ENCODE data around the gene SLC45A3. TPM values are rescaled to one million over a fixed set of nuclear protein-coding genes. Genes with fewer than 3 reads are reported as not detected.

The SLC45A3 gene
- total RNA-seq, 1 experiment from 2014 or later: 3.2 TPM

DNA sequence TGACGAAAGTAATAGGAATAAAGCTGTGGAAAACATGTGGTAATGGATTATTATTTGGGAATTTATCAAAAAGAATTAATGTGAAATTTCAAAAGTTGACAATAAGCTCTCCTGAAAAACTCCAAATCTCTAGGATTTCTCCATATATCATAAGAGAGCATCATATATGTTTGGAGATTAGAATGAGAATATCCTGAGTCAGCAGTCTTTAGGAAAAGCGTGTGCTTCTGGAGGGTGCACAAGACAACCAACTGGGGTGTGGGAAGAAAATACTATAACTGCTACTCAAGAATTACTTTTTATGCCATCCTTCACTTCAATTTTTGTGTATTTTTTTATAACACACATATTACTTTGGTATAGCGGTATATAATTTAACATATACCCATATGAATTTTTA lies 68.2 kb downstream of the SLC45A3 start:
- Histone ChIP-seq H3K36me3 (peaks cover 51% of the 10 kb centered on the region), H3K4me3 (no peak overlapping the region), H3K9me3 (no peaks in the 10 kb centered on the region), H3K27me3 (no peaks in the 10 kb centered on the region)
- DNase-seq: no peak

DNA sequence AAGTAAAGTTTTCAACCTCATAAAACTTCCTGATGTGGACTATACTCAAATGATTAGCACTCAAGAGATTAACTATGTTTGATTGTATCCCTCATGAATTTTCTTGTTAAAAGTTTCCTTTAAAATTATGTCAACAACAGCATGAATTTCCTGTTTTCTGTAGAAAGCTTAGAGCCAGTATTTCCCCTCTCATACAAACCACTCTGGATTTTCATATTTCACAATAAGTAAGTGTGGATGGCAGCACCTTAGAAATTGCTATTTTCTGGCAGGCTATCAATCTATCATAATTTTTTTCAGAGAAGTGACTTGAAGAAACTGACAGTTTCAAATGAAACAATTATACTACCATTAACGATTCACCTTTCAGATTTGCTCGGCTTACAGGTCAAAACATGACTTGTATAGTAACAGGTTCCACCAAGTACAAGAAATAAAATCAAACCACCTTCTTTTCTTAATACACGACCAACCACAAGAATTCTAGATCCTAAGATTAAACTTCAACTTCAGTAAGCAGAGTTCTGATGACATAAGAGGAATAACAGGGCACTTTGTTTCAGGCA lies 69.3 kb downstream of the SLC45A3 start:
- Histone ChIP-seq H3K36me3 (peaks cover 41% of the 10 kb centered on the region), H3K4me3 (no peak overlapping the region), H3K9me3 (no peaks in the 10 kb centered on the region), H3K27me3 (no peaks in the 10 kb centered on the region)
- no peak for DNase-seq

DNA sequence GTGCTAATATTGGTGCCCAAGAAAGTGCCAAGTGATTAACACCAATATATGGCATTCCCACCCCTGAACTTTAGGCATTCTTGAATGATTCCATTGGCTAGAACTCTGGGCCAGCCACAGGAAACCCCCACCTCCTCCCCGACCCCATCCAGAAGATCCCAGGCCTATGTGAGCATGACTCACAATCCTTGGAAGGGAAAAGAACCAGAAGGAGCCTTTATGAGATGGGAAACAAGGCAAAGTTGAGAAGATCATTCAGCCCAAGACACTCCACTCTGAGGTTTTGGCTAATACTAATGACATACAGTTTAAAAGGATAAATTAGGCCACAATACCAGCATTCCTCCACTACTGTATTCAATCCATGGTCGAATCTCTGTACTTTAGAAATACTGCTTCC lies 70.3 kb downstream of the SLC45A3 start:
- peaks cover 40% of the 10 kb centered on the region for H3K36me3 ChIP-seq
- H3K27me3 ChIP-seq: no peaks in the 10 kb centered on the region
- H3K9me3 ChIP-seq: no peaks in the 10 kb centered on the region
- DNase-seq: peak; percentile 68
- no peak overlapping the region for H3K4me3 ChIP-seq

Other genes starting within 250 kb of the SLC45A3 start
- not detected in 2 replicates for gene BLACAT1, start 224.5 kb downstream of the SLC45A3 start, total RNA-seq (2014; rRNA removed; shearing (Covaris generic); ENCODE audit: low replicate concordance)
- 0.89 and 3.0 TPM in 2 replicates for gene CDK18, start 175.8 kb downstream of the SLC45A3 start, total RNA-seq (2014; rRNA removed; shearing (Covaris generic); ENCODE audit: low replicate concordance)
- gene ELK4, start 48.5 kb downstream of the SLC45A3 start, total RNA-seq (2014; rRNA removed; shearing (Covaris generic); ENCODE audit: low replicate concordance): 16.5 and 20.9 TPM in 2 replicates
- gene NUCKS1, start 69.7 kb upstream of the SLC45A3 start, total RNA-seq (2014; rRNA removed; shearing (Covaris generic); ENCODE audit: low replicate concordance): 228 and 336 TPM in 2 replicates
- 13.6 and 18.5 TPM in 2 replicates for gene RAB29, start 95.0 kb upstream of the SLC45A3 start, total RNA-seq (2014; rRNA removed; shearing (Covaris generic); ENCODE audit: low replicate concordance)
- 5.6 and 7.2 TPM in 2 replicates for gene SLC41A1, start 132.7 kb upstream of the SLC45A3 start, total RNA-seq (2014; rRNA removed; shearing (Covaris generic); ENCODE audit: low replicate concordance)
- not detected in 2 replicates for gene PM20D1, start 169.6 kb upstream of the SLC45A3 start, total RNA-seq (2014; rRNA removed; shearing (Covaris generic); ENCODE audit: low replicate concordance)